ENCODE results near the gene NDFIP2.
"Not testable (repeated sequence)": the region's sequence is repeated elsewhere in the genome, so short reads cannot be mapped to it uniquely, and the experiment has no call there.

NDFIP2 gene

GRCh38 chr13:79557666-79558065 is 76.7 kb downstream of the NDFIP2 start:
- DNase-seq (ENCODE audit: low spot score): no peak
- TF ChIP-seq CTCF (IDR thresholded peaks at IDR 0.05): no peak
- H3K4me3 ChIP-seq: no peak overlapping the region
- no peak overlapping the region for H3K27ac ChIP-seq

GRCh38 chr13:79560954-79561353 is 80.0 kb downstream of the NDFIP2 start:
- TF ChIP-seq CTCF (IDR thresholded peaks at IDR 0.05): no peak
- DNase-seq (ENCODE audit: low spot score): no peak
- Histone ChIP-seq H3K4me3 (no peak overlapping the region), H3K27ac (no peak overlapping the region)

GRCh38 chr13:79562557-79562956 is 81.6 kb downstream of the NDFIP2 start:
- H3K4me3 ChIP-seq: no peak overlapping the region
- no peak overlapping the region for H3K27ac ChIP-seq
- DNase-seq (ENCODE audit: low spot score): no peak
- no peak for TF ChIP-seq CTCF (IDR thresholded peaks at IDR 0.05)

GRCh38 chr13:79566118-79566517 is 85.2 kb downstream of the NDFIP2 start:
- TF ChIP-seq CTCF (IDR thresholded peaks at IDR 0.05): no peak

GRCh38 chr13:79571147-79571546 is 90.2 kb downstream of the NDFIP2 start:
- Histone ChIP-seq H3K4me3 (no peak overlapping the region), H3K27ac (no peak overlapping the region)
- no peak for TF ChIP-seq CTCF (IDR thresholded peaks at IDR 0.05)
- no peak for DNase-seq (ENCODE audit: low spot score)

More at GRCh38 chr13:79566118-79566517, 85.2 kb downstream of the NDFIP2 start:
- H3K4me3 ChIP-seq: no peak overlapping the region
- no peak overlapping the region for H3K27ac ChIP-seq
- DNase-seq (ENCODE audit: low spot score): no peak

GRCh38 chr13:79573892-79574291 is 92.9 kb downstream of the NDFIP2 start:
- not testable (repeated sequence) for H3K4me3 ChIP-seq; DNase-seq (ENCODE audit: low spot score)

GRCh38 chr13:79581870-79582315 is 100.9 kb downstream of the NDFIP2 start:
- H3K27ac ChIP-seq: peak overlapping the region in 1 of 2 donors; percentile 16
- H3K4me3 ChIP-seq: no peak overlapping the region
- DNase-seq (ENCODE audit: low spot score): no peak
- no peak for TF ChIP-seq CTCF (IDR thresholded peaks at IDR 0.05)

More at GRCh38 chr13:79573892-79574291, 92.9 kb downstream of the NDFIP2 start:
- H3K27ac ChIP-seq: not testable (repeated sequence)

GRCh38 chr13:79582896-79583295 is 101.9 kb downstream of the NDFIP2 start:
- Histone ChIP-seq H3K27ac (no peak overlapping the region), H3K4me3 (no peak overlapping the region)
- no peak for TF ChIP-seq CTCF (IDR thresholded peaks at IDR 0.05)
- no peak for DNase-seq (ENCODE audit: low spot score)

Measured in coronary artery (tissue), 2 donors.